GM18909 (cell line): ENCODE results near the gene SFR1.

Experiments
- ATAC-seq: cut with Tn5 transposase; IDR thresholded peaks from one replicate; pipeline ENCODE4 v1.9.1; 2021; ENCODE audit warnings: mild to moderate bottlenecking; ENCODE audit not compliant: unreplicated experiment, poor library complexity

The SFR1 gene, protein sequence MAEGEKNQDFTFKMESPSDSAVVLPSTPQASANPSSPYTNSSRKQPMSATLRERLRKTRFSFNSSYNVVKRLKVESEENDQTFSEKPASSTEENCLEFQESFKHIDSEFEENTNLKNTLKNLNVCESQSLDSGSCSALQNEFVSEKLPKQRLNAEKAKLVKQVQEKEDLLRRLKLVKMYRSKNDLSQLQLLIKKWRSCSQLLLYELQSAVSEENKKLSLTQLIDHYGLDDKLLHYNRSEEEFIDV

GRCh38 chr10:104121485-104122224 is at the start of gene SFR1:
TSS of gene SFR1 (plus strand) at chr10:104122171. CDS start at chr10:104122184, 13 bp downstream.
- ATAC-seq: peak; percentile 90

- no peak for ATAC-seq
Observed at GRCh38 chr10:104072786-104073185, 49.2 kb upstream of the SFR1 start.

DNA sequence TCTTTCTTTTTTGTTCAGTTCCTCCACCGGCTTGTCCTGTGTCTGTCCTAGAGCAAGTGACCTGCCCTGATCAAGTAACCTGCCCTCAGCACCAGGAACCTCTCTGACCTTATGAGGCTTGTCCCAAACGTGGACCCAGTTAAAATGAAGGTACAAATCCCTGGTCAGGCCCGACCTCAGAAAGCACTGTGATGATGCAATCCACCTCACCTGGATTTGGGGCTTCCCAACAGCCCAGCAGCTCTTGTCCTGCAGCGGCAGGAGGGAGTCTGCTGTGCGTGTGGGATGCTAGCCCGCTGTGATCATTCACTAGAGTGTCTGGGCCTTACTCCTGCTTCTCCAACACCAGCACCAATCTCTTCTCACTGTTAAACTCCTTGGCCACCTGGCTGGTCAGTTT is 47.5 kb upstream of the SFR1 start:
- no peak for ATAC-seq

- no peak for ATAC-seq
Observed at GRCh38 chr10:104076743-104077160, 45.2 kb upstream of the SFR1 start.

GRCh38 chr10:104077247-104077646 is 44.7 kb upstream of the SFR1 start:
- ATAC-seq: no peak

- no peak for ATAC-seq
Observed at GRCh38 chr10:104077663-104078151, 44.3 kb upstream of the SFR1 start.

GRCh38 chr10:104080762-104081161 is 41.2 kb upstream of the SFR1 start:
- no peak for ATAC-seq

- ATAC-seq: no peak
Observed at GRCh38 chr10:104081998-104082397, 40.0 kb upstream of the SFR1 start.

DNA sequence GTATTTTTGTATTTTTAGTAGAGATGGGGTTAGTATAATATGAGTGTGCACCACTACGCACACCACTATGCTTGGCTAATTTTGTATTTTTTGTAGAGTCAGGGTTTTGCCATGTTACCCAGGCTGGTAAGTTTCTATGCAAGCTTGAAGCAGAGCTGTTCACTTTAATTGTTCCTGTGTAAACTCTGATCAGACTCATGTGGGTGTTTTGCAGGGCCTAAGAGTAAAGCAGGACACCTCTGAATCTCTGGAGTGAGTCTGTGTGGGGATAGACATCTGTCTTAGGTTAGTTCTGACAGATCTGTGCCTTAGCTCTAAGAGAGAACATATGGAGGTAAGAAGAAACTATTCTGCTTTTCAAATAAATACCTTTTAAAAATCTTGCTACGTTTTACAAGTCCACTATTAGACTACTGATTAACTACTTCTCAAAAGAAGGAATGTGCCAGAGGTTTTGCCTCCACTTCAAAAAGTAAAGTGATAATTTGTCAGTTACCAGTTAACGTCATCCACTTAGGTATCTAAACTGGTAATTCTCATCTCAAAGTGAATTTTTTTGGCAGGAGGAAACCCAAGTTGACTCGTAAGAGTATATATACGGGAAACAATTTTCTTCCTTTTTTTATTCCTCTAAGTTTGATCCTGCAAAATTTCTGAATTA is 37.4 kb upstream of the SFR1 start:
- ATAC-seq: no peak

GRCh38 chr10:104085801-104086400 is 36.1 kb upstream of the SFR1 start, which contains the start of gene COL17A1:
TSS of gene COL17A1 (minus strand) at chr10:104085880. CDS start at chr10:104080673, 5,207 bp downstream.
- no peak for ATAC-seq

DNA sequence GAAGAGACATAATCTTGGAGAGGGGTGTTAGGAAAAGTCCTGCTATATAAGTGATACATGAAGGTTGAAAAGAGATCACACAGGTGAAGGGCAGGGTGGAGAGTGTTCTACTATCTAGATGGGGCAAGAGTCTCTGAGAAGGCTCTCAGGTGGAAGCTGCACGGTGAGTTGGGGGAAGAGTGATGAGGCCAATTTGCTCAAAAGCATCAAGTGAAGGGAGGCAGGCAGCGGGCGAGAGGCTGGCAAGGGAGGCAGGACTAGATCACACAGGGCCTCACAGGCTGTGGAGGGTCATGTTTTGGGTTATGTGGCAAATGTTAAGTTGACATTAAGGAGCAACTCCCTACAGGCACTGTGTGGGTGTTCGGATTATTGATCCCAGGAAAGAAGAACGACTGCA is 33.7 kb upstream of the SFR1 start:
- no peak for ATAC-seq

DNA sequence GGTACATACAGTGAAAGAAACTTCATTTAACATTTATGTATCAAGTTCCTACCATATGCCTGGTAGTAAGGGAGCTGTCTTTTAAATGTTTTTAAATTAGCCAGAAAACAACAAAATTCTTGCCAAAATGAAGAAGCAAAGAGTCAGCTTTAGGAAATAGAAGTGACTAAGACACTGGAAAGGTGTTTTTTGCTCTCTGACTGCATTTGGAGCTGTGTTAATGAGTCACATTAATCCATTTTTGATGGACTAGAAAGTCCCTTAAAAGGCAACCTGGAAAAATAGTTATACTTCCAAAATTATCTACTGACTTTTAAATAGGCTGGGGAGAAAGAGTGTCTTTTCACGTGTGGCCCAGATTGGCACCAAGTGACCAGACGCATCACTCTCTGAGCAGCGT is 32.4 kb upstream of the SFR1 start:
- no peak for ATAC-seq

DNA sequence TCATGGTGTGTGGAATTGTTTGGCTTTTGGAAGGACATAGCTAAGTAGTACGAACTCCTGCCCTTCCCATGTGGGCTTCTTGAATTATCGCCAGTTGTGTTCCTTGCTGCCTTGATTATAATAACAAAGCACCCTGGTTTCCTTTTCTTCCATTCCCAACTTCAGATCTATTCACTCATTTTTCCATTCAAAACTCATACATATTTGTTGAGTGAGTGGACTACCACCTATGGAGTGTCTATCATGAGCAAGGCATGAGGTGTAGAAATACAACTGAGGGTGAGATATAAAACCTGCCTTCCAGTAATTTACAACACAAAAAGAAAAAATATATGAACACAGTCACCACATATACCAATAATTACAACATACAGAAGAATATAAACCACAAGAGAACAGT is 31.4 kb upstream of the SFR1 start:
- no peak for ATAC-seq

DNA sequence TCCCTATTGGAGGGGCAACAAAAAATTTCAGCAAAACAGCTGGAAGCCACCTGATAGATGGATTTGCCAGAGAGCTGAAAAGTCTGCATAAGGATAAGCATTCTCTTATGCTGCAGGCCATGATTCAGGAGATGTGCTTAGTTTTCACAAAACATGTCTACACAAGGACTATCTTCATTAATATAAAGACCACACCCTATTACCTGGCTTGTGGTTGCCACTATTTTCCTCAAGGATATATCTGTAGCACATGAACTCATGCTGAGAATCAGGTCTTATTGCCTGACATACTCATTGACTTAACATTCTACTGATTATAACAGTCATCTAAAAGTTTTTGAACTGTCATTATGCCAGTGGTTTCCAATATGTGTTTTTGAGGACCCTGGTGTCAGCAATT is 29.2 kb upstream of the SFR1 start:
- no peak for ATAC-seq

DNA sequence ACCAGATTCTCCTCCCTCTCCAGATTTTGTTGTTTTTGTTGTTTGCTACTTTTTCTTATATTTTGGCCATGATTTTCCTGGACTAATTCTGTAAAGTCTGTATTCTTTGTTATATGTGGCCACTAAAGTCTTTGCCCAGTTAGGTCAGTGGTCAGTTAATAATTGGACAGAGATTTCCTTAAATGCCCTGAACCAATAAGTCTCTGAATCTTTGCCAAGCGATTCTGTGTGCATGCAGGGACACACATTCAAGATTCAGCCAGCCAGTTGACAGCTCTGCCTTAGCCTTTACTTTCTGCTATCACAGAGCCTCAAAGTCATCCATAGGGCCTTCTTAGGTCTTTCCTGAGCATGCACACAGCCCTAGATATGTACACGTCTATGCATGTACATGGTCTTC is 25.3 kb upstream of the SFR1 start:
- no peak for ATAC-seq

DNA sequence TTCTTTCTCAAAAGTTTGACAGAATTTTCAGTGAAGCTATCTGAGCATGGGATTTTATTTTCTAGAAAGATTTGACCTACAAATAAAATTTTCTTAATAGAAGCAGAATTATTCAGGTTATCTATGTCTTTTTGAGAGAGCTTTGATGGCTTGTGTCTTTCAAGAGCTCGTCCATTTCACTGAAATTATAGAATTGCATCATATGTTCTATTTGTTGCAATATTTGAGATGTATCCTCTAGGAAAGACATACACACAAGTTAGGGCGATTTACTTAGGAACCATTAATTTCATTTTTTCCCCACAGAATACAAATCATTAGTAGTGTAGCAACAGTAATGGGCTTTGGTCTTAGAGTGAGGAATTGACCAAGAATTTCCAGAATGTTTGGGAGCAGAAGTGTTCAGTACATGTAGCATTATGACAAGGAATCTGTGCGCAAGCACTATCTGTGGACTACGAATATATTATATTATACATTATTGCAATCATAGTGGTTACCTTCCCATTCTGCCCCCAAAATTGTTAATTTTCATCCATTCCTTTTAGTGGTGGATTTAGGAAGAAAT is 23.5 kb upstream of the SFR1 start:
- ATAC-seq: no peak

DNA sequence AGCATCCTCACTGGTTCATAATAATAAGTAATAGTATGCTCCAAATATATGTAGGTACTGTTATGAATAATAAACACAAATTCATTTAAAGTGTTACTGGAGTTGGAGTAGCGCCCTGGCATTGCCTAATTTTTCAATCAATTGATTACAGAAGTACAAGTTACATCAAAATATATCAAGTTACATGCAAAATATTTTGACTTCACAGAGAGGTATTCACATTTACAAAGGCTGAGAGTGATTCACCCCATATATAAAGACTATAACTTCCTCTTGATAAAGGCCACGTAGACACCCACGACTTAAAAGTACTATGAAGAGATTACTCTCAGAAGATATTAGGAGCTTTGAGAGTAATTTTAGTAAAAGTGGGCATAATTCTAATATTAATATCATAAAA is 22.7 kb upstream of the SFR1 start:
- ATAC-seq: no peak

DNA sequence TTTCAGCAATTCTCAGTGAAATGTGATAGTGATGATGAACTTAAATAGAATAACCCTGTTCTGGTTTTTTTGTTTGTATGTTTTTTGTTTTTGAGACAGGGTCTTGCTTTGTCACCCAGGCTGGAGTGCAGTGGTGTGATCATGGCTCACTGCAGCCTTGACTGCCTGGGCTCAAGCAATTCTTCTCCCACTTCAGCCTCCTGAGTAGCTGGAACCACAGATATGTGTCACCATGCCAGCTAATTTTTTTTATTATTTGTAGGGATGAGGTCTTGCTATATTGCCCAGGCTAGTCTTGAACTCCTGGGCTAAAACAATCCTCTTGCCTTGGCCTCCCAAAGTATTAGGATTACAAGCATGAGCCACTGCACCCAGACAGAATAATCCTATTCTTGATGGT is 22.0 kb upstream of the SFR1 start:
- ATAC-seq: no peak

DNA sequence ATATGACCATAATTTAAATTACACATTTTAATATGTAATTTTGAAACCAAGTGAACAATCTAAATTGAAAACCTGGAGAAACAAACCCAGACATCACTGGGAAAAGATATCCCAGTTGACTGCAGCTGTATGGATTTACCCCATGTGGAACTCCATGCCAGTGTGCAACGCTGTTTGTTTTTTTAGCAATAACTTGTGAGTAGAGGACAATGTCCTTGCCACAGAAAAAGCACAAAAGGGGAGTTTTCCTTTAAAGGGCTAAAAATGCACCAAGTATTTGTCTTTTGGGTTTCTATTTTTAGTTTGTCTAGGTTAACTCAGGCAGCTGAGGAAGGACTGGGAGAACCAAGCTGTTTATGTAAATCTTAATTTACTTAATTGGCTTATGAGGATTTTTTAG is 21.2 kb upstream of the SFR1 start:
- ATAC-seq: no peak

DNA sequence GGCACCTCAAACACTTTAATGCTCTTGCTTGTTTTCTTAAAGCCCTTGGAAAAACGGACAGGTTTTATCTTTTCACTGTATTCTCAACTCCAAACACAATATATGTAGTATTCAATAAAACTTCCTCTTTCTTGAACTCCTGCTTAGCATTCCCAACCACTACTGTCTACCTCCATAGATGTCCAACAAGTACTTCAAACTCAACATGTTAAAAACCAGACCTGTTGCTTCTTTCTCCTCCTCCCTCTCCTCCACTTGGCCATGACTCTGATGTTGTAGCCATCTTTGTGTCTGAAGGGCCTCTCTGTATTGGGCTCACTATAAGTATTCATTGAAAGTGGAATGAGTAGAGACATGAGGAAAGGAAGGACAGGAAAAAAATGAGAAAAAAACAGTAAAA is 20.1 kb upstream of the SFR1 start:
- no peak for ATAC-seq

GRCh38 chr10:104103956-104104355 is 18.0 kb upstream of the SFR1 start:
- ATAC-seq: no peak
